Breast epithelium (tissue), 3 donors: ENCODE measurements around the gene SCARF2.

ENCODE experiments used
- POLR2A ChIP-seq: fragments of 450-650 bp; IDR thresholded peaks from one replicate; pipeline ENCODE4 v1.6.1; 2016; ENCODE audit warnings: antibody characterized with exemption, mild to moderate bottlenecking, moderate library complexity
- POLR2AphosphoS5 ChIP-seq, 3 donors: sonication (generic); formaldehyde crosslinking; IDR thresholded peaks; one replicate each; pipeline ENCODE4 v1.6.1; 2017; ENCODE audit warnings: antibody characterized with exemption in 3 of 3
- TF ChIP-seq, protein P1 (sequence below), 3 donors: fragments of 450-650 bp; IDR thresholded peaks; one replicate each; pipeline ENCODE4 v1.5.1; 2016 to 2017; ENCODE audit warnings: antibody characterized with exemption in 3 of 3, mild to moderate bottlenecking in 3 of 3, moderate library complexity in 3 of 3

DNA sequence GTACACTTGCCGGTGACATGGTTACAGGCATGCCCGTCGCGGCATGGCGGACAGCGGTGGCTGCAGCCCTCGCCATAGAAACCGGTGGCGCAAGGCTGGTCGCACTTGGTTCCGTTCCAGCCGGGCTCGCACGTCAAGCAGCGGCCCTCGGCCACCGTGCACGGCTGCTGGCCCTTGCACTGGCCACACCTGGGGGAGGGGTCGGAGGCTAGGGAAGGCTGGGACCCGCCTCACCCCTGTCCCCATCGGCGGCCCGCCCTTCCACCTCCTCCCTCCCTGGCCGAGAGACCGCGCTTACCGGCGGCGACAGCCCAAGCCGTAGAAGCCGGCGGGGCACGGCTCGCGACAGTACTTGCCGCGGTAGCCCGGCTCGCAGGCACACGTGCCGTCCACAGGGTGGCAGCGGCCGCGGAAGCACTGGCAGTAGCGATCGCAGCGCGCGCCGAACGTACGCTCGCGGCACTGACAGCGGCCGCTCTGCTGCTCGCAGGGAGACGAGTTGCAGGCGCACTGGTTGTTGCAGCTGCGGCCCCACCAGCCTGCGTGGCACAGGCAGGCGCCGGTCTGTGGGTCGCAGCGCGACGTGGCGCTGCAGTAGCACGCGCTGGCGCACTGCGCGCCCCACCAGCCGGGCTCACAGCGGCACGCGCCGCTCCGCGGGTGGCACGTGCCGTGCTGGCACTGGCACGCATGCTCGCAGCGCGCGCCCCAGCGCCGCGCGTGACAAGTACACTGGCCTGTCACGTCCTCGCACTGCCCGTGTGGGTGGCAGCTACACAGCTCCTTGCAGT is 6.7 kb downstream of the SCARF2 start:
- TF ChIP-seq, protein P1, sequence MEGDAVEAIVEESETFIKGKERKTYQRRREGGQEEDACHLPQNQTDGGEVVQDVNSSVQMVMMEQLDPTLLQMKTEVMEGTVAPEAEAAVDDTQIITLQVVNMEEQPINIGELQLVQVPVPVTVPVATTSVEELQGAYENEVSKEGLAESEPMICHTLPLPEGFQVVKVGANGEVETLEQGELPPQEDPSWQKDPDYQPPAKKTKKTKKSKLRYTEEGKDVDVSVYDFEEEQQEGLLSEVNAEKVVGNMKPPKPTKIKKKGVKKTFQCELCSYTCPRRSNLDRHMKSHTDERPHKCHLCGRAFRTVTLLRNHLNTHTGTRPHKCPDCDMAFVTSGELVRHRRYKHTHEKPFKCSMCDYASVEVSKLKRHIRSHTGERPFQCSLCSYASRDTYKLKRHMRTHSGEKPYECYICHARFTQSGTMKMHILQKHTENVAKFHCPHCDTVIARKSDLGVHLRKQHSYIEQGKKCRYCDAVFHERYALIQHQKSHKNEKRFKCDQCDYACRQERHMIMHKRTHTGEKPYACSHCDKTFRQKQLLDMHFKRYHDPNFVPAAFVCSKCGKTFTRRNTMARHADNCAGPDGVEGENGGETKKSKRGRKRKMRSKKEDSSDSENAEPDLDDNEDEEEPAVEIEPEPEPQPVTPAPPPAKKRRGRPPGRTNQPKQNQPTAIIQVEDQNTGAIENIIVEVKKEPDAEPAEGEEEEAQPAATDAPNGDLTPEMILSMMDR (IDR thresholded peaks at IDR 0.05): peak in 2 of 3 donors; percentile 27 to 35
- TF ChIP-seq POLR2A (no peak), POLR2AphosphoS5 (IDR thresholded peaks at IDR 0.05) (no peak)
